Cardiac fibroblast (primary cell): ENCODE results near the gene PRKCH.

Experiments
- DNase-seq, 2 donors: peaks; one replicate each; pipeline versions ENCODE4 v3.0.0 to v3.0.0-alpha.2; 2010; ENCODE audit warnings: low read depth in 2 of 2
- H3K4me3 ChIP-seq, 2 donors: replicated peaks in 1 of 2; 1 replicate in 1 of 2; 2 replicates in 1 of 2; pipeline ENCODE4 v1.5.1; 2011; ENCODE audit warnings: low read depth in 2 of 2, low read length in 2 of 2, mild to moderate bottlenecking in 2 of 2, moderate library complexity in 1 of 2
- TF ChIP-seq, protein P1 (sequence below): IDR thresholded peaks from one replicate; pipeline ENCODE4 v1.5.1; 2011; ENCODE audit warnings: low read depth, mild to moderate bottlenecking, low read length, inconsistent platforms

The PRKCH gene

DNA sequence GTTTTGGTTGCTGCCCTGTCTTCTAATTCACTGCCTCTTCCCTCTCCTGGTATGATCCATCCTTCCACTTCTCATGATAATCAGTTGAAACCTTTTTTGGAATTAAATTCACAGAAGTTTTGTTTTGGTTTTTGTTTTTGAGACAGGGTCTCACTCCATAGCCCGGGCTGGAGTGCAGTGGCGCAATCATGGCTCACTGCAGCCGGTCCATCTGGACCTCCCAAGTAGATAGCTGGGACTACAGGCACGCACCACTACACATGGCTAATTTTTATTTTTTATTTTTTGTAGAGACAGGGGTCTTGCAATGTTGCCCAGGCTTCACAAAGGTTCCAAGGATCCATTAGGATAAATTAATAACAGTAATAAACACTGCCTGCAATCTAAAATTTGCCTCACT lies 164.3 kb downstream of the PRKCH start:
- no peak overlapping the region for H3K4me3 ChIP-seq
- TF ChIP-seq, protein P1, sequence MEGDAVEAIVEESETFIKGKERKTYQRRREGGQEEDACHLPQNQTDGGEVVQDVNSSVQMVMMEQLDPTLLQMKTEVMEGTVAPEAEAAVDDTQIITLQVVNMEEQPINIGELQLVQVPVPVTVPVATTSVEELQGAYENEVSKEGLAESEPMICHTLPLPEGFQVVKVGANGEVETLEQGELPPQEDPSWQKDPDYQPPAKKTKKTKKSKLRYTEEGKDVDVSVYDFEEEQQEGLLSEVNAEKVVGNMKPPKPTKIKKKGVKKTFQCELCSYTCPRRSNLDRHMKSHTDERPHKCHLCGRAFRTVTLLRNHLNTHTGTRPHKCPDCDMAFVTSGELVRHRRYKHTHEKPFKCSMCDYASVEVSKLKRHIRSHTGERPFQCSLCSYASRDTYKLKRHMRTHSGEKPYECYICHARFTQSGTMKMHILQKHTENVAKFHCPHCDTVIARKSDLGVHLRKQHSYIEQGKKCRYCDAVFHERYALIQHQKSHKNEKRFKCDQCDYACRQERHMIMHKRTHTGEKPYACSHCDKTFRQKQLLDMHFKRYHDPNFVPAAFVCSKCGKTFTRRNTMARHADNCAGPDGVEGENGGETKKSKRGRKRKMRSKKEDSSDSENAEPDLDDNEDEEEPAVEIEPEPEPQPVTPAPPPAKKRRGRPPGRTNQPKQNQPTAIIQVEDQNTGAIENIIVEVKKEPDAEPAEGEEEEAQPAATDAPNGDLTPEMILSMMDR, result no peak
- no peak for DNase-seq

DNA sequence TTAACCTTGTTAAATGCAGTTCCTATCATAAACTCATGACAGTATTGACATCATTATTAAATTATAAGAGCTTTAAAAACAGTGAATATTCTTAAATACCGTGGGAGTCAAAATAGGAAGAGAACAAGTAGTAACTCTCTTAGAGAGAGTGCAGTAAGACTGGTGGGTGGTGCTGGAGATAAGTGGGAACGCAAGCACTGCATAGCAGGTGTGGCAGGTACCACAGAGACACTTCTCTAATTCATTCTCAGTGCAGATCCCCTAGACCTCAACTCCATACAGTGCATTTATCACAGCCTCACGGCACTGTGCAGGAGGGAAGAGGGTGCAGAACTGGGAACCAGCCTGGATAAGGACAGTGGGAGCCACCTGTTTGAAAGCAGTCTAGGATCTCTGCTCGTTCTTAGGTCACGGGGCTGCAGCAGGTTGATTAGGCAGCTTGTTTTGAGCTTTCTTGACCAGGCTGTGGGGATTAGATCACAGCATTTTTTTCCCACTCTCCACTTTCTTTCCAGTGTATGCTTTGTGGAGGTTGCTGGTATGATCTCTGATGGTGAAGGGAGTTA lies 165.6 kb downstream of the PRKCH start:
- TF ChIP-seq, protein P1, result no peak
- no peak for DNase-seq
- no peak overlapping the region for H3K4me3 ChIP-seq

DNA sequence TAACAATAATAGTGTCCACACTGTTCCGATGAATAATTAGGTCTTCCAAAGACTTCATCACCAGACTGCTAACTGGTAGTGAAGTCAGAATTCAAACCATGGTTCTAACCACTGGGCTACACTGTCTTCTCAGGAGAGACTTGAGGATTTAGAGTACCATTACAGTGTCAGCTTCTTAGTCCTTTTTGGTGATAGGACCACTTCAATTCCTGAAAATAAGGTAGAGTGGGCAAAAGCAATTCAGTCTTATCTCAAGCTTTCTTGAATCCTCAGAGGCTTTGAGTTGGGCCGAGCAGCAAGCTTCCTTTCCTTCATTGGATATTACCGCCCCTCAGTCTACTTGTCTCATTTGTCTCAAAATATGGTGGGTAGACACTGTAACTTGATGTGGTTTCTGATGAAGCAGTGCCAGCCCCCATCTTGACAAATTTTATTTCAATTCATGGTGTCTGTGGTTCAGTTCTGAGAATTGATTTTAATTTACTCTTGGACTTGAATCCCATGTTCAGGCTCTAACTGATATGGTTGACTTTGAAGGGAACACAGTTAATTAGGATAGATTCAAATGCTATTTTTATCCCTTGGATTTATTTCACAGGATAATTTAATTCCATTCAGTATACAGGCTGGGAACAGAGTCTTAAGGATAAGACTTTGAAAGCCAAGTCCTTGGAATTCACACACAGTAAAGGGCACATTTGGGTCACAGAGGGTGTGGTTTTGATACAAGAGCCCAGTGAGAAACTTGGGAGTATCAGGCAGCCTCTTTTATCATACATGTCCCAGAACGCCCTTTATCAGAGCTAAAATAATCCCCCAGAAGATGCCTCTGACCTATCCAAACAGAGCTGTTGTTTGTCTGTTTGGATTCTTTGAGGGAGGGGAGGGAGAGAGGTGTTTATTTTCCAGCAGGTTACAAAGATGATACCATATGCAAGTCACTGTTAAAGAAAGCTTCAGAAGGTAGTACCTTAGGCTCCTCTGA lies 167.3 kb downstream of the PRKCH start:
- TF ChIP-seq, protein P1, result no peak
- DNase-seq, result peak in 1 of 2 donors; percentile 52
- H3K4me3 ChIP-seq, result no peak overlapping the region

DNA sequence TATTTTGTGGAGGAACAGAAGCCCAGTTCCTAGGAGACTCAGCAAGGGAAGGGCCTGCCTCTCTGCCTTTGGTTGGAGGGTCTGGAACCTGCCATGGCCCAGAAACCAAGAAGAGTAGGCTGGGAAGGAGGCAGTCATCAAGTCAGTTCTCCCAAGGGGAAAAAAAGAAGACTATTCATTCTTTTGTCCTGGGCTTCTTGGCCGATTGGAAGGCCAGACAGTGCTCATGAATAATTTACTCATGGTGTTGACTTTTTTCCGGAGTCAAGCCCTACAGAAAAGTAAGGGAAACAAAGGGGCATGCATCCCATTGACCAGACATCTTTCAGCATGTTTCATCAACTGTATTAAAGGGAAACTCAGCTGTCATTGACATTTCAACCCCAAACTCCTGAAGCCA lies 168.1 kb downstream of the PRKCH start:
- no peak overlapping the region for H3K4me3 ChIP-seq
- TF ChIP-seq, protein P1, result no peak
- peak in 1 of 2 donors; percentile 46 for DNase-seq

DNA sequence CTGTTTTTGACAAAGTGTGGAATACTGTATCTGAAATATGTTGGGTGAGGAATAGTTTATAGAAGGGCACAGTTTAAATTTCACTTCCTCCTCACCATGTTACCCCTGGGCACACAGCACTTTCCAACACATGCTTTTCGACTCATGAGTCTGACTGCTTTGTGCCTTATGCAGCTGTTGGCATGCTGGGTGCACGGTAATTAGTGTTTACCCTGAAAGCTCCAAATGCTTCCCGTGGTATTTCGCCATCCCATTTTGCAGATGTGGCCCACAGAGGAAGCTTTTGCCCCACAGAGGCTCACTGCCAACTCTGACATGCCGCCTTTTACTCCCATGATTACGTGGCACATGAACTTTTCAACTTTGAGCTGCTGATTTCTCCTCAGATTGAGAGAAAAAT lies 168.6 kb downstream of the PRKCH start:
- DNase-seq, result peak; percentile 34 to 48
- no peak overlapping the region for H3K4me3 ChIP-seq
- TF ChIP-seq, protein P1, result no peak

DNA sequence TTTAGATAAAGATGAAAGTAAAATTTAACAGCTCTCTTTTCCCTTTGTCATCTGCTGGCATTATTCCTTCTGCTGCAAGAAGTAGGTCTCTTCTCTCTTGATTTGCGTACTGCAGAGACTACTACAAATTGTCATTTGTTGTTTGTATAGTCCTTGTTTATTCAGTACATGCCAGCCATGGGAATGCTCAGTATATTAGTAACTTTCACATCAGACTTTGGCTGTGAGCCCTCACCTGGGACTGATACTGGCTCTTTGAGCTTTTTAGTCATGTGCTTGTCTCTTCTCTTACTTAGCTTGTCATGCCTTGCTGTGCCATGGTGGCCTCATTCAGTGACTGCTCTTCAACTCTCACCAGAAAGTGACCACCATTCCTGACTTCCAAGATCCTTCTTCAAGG lies 169.8 kb downstream of the PRKCH start:
- TF ChIP-seq, protein P1, result no peak
- no peak for DNase-seq
- no peak overlapping the region for H3K4me3 ChIP-seq
